HL-60 (cell line): ENCODE measurements around the gene TCF3.

ENCODE experiments used
- DNase-seq, 2 experiments: peaks; one replicate each; pipeline ENCODE4 v3.0.0-alpha.2; 2010 to 2020; ENCODE audit warnings: low read depth in 1 of 2, low spot score in 1 of 2
- H3K27ac ChIP-seq: fragments of 250-450 bp; sonication (Bioruptor Pico); replicated peaks from 2 replicates; pipeline ENCODE4 v1.5.1; 2020; ENCODE audit warnings: mild to moderate bottlenecking, moderate library complexity
- H3K27me3 ChIP-seq: fragments of 250-450 bp; sonication (Bioruptor Pico); 2 replicates; pipeline ENCODE4 v1.5.1; 2021; ENCODE audit warnings: mild to moderate bottlenecking, moderate library complexity; ENCODE audit not compliant: insufficient read depth, poor library complexity, severe bottlenecking
- H3K4me3 ChIP-seq: replicated peaks from 2 replicates; pipeline ENCODE4 v1.5.1; 2011; ENCODE audit warnings: mild to moderate bottlenecking, control low read depth, low read length; ENCODE audit not compliant: insufficient read depth
- GABPA ChIP-seq: IDR thresholded peaks from 2 replicates; pipeline ENCODE4 v1.6.1; 2012; ENCODE audit warnings: low read depth
- POLR2AphosphoS5 ChIP-seq: IDR thresholded peaks from 2 replicates; pipeline ENCODE4 v1.6.1; 2012; ENCODE audit warnings: low read depth
- SPI1 ChIP-seq: IDR thresholded peaks from 2 replicates; pipeline ENCODE4 v1.6.1; 2012; ENCODE audit warnings: low read depth, mild to moderate bottlenecking, borderline replicate concordance
- TF ChIP-seq, protein P1 (sequence below): IDR thresholded peaks from one replicate; pipeline ENCODE4 v1.5.1; 2011; ENCODE audit warnings: low read length, control low read depth, inconsistent platforms; ENCODE audit not compliant: insufficient read depth
- TF ChIP-seq, protein P2 (sequence below): IDR thresholded peaks from 2 replicates; pipeline ENCODE4 v1.6.1; 2012; ENCODE audit warnings: low read depth; ENCODE audit not compliant: insufficient replicate concordance

The TCF3 gene

DNA sequence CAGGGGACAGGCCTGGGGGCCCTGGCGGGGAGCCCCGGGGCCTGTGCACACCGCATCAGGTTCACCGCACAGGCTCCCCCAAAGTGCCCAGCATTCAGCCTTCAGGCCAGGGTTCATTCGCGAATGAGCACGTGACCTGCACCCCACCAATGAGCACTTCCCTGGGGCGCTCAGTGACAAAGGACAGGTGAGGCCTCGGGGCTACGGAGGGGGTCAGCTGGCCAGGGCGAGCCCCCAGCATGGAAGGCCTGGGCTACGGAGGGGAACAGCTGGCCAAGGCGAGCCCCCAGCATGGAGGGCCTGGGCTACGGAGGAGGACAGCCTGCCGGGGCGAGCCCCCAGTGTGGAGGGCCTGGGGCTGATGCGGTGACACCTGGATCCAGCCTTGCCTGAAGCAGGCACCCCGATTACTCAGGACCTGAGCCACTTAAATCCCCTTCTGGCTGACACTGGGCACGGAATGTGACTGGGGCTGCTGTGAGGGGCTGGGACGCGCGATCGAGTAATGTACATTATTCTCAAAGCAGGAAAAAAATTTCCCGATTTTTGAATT is 23.1 kb downstream of the TCF3 start:
- H3K27me3 ChIP-seq: no peaks in the 10 kb centered on the region
- DNase-seq: no peak
- TF ChIP-seq, protein P1, sequence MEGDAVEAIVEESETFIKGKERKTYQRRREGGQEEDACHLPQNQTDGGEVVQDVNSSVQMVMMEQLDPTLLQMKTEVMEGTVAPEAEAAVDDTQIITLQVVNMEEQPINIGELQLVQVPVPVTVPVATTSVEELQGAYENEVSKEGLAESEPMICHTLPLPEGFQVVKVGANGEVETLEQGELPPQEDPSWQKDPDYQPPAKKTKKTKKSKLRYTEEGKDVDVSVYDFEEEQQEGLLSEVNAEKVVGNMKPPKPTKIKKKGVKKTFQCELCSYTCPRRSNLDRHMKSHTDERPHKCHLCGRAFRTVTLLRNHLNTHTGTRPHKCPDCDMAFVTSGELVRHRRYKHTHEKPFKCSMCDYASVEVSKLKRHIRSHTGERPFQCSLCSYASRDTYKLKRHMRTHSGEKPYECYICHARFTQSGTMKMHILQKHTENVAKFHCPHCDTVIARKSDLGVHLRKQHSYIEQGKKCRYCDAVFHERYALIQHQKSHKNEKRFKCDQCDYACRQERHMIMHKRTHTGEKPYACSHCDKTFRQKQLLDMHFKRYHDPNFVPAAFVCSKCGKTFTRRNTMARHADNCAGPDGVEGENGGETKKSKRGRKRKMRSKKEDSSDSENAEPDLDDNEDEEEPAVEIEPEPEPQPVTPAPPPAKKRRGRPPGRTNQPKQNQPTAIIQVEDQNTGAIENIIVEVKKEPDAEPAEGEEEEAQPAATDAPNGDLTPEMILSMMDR: no peak
- no peak for TF ChIP-seq GABPA
- TF ChIP-seq, protein P2, sequence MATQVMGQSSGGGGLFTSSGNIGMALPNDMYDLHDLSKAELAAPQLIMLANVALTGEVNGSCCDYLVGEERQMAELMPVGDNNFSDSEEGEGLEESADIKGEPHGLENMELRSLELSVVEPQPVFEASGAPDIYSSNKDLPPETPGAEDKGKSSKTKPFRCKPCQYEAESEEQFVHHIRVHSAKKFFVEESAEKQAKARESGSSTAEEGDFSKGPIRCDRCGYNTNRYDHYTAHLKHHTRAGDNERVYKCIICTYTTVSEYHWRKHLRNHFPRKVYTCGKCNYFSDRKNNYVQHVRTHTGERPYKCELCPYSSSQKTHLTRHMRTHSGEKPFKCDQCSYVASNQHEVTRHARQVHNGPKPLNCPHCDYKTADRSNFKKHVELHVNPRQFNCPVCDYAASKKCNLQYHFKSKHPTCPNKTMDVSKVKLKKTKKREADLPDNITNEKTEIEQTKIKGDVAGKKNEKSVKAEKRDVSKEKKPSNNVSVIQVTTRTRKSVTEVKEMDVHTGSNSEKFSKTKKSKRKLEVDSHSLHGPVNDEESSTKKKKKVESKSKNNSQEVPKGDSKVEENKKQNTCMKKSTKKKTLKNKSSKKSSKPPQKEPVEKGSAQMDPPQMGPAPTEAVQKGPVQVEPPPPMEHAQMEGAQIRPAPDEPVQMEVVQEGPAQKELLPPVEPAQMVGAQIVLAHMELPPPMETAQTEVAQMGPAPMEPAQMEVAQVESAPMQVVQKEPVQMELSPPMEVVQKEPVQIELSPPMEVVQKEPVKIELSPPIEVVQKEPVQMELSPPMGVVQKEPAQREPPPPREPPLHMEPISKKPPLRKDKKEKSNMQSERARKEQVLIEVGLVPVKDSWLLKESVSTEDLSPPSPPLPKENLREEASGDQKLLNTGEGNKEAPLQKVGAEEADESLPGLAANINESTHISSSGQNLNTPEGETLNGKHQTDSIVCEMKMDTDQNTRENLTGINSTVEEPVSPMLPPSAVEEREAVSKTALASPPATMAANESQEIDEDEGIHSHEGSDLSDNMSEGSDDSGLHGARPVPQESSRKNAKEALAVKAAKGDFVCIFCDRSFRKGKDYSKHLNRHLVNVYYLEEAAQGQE: no peak
- TF ChIP-seq POLR2AphosphoS5: no peak
- TF ChIP-seq SPI1: no peak
- no peak overlapping the region for H3K27ac ChIP-seq
- no peak overlapping the region for H3K4me3 ChIP-seq

DNA sequence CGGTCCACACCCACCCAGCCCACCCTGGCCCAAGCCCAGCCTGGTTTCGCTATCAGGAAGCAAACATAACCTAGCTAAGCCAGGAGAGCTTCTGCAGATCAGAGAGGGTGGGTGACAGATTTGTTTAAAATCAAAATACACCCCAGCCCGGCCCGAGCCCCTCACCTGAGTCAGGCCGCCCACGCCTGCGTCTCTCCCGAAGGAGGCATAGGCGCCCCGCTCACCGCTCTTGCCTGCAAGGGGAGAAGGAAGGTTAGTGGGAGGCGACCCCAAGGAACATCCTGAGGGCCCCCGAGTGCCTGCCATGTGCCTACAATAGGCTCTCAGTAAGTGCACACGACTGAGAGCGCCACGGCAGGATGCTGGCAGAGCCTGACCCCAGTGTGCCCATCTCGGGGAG is 25.2 kb downstream of the TCF3 start:
- DNase-seq: no peak
- no peak overlapping the region for H3K27ac ChIP-seq
- H3K27me3 ChIP-seq: no peaks in the 10 kb centered on the region
- H3K4me3 ChIP-seq: no peak overlapping the region
- TF ChIP-seq, protein P1: no peak
- TF ChIP-seq, protein P2: no peak
- TF ChIP-seq SPI1: no peak
- TF ChIP-seq POLR2AphosphoS5: no peak
- TF ChIP-seq GABPA: no peak

DNA sequence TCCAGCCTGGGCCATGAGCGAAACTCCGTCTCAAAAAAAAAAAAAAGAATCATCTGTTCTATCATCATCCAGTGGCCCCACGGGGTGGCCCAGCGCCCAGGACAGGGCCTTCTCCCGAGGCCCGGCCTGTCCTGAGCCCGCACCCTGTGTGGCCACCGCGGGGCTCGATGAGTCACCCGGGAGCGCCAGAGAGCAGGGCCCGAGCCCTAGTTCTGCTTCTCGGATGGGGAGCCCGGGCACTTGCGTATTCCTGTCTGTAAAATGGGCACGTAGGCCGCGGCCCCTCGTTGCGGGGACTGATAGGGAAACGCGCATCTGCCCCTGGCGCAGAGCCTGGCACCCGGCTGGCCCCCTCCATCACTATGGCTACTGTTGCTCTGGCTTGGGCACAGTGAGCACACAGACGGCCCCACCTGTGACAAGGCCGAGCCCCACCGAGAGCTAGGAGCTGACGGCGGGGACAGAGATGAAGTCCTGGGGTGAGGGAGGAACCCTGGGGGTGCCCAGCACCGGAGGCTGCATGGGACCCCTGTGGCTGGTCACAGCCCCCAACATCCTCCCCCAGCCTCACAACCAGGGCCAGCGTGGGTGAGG is 25.9 kb downstream of the TCF3 start:
- DNase-seq: no peak

More for the DNA sequence above, 25.9 kb downstream of the TCF3 start:
- TF ChIP-seq GABPA (no peak), SPI1 (no peak), POLR2AphosphoS5 (no peak)
- TF ChIP-seq, protein P1: no peak
- TF ChIP-seq, protein P2: no peak
- Histone ChIP-seq H3K4me3 (no peak overlapping the region), H3K27ac (no peak overlapping the region), H3K27me3 (no peaks in the 10 kb centered on the region)
